MV-4-11 (cell line): ENCODE measurements around the gene RNF115.
"Not testable (repeated sequence)": the region's sequence is repeated elsewhere in the genome, so short reads cannot be mapped to it uniquely, and the experiment has no call there.

Experiments
- DNase-seq: peaks from one replicate; lab custom pipeline; 2025; lab: John Stamatoyannopoulos, UW

The RNF115 gene

GRCh38 chr1:145823565-145824498 lies at the start of gene RNF115, which contains the start of gene POLR3C:
RNF115 (minus strand) TSS chr1:145824095; CDS start chr1:145823873, 222 bp downstream.
POLR3C (plus strand) TSS chr1:145824200; CDS start chr1:145825777, 1,577 bp downstream.
- DNase-seq: peak; percentile 90

DNA sequence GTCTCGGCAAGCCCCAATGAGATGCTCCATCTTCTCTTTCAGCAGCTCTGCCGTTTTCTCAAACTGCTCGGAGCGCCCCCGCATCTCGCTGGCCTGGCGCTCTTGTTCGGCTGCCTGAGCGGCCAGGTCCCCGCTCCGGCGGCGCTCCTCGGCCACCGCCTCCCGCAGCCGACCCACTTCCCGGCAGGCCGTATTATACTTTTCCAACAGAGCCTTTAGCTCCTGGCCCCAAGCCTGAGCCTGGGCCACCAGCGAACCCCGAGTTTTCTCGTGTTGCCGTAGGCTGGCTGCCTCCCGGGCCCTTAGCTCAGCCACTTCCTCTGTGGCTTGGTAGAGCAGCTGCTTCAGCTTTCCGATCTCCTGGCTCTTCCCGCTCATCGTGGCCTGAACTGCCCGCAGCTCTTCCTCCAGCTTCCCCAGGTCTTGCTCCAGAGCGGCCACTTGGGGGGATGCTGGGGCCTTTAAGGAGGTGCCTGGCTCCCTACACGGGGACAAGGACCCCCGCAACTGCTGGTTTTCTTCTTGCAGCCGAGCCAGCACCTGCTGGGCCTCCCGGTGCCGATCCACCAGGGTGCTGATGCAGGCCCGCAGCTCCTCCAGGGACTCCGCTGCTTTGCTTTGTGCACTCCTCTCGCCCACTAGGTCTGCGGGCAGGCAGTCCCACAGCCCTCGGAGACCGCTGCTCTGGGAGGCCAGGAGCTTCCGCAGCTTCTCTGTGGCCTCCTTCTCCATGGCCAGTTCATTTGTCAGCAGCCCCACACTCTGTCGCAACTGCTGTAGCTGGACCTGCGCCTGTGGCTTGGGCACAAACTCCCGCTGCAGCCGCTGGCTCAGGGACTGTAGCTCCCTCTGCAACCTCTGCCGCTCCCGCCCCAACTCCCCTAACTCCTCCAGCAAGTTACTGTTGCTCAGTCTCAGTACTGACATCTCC lies 48.4 kb upstream of the RNF115 start:
- DNase-seq: peak; percentile 65

- no peak for DNase-seq
Measured at GRCh38 chr1:145868232-145868631, 44.3 kb upstream of the RNF115 start.

GRCh38 chr1:145863282-145864018 lies 39.6 kb upstream of the RNF115 start:
- DNase-seq: no peak

GRCh38 chr1:145859491-145860023 lies 35.7 kb upstream of the RNF115 start:
- DNase-seq: peak; percentile 58

- DNase-seq: peak; percentile 81
Measured at GRCh38 chr1:145858901-145859490, 35.1 kb upstream of the RNF115 start, which contains the start of gene PIAS3. PIAS3 (minus strand) TSS chr1:145859081; CDS start chr1:145858990, 91 bp downstream.

- no peak for DNase-seq
Measured at GRCh38 chr1:145858238-145858900, 34.5 kb upstream of the RNF115 start.

- DNase-seq: no peak
Measured at GRCh38 chr1:145857170-145857569, 33.3 kb upstream of the RNF115 start.

DNA sequence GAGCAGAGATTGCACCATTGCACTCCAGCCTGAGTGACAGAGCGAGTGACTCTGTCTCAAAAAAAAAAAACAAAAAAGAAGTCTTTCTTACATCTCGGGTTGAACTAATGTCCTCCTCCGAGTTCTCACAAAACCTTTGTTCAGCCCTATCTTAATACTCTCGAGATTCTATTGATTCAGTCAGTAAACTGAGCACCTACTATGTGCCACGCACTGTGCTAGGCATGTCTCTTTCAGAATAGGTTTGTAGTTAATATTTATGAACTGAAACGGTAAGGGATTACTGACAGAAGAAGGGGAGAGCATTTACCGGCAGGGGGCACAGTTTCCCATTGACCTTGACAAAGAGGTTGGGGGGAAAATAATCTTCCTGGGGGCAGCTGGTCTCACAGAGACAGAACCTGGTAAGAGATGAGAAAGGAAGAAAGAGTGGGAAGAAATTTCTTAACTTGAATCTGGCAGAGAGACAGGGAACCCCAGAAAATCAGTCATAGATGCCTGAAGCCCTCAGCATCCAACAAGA lies 31.6 kb upstream of the RNF115 start:
- no peak for DNase-seq

GRCh38 chr1:145849356-145850160 lies 25.7 kb upstream of the RNF115 start:
- no peak for DNase-seq

DNA sequence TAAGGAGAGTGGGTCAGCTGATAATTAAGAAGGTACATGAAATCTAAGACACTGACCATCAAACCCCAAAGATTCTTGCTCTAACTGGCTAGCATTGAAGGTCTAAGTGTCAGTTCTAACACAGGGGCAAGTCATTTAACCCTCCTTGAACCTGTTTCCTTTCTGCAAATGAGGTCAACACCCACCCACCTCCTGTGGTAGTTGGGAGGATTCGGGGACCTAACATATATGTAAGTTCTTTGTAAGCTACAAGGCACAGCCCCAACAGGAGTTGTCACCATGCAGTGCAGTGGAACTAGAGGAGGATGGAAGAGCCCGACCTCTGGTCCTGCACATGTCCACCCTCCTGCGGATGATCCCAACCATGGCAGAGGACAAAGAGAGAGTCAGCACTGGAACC lies 23.9 kb upstream of the RNF115 start:
- no peak for DNase-seq

DNA sequence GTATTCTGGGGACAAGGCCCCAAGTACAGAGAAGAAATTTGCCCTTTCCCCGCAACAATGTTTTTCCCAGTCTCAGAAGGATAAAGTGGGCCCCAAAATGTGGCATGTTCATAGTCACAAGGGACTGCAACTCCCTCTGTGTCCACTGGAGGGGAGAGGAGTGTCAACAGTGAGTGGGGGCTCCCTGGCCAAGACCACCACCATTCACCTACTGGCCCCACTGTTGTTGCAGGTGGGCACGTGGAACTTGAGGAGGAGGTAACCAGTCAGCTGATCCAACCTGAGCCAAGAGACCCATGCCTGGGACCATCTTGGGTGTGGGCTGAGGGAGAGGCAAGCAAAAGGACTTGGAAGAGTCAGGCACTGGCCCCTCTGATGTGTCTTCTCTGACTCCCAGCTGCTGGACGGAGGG lies 22.3 kb upstream of the RNF115 start:
- peak; percentile 6 for DNase-seq

GRCh38 chr1:145845514-145846161 lies 21.7 kb upstream of the RNF115 start, which contains the start of gene NUDT17:
NUDT17 (plus strand) TSS chr1:145845630; CDS start chr1:145845641, 11 bp downstream.
- peak; percentile 67 for DNase-seq

DNA sequence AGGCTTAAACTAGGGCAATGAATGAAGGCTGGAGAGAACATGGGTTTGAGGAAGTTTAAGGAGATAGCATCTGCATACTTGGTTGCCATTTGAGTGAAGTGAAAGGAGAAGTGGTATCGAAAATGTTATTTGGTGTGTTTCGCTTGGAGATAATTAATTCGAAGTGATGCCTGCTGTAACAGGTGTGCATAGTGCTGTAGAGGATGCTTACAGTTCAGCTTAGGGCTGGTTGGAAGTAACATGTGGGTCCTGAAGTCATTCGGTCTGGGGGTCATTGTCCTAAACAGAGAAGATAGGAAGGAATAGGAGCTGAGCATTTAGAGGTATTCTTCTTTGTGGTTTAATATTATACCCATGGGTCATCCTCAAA lies 21.2 kb upstream of the RNF115 start:
- peak; percentile 93 for DNase-seq

DNA sequence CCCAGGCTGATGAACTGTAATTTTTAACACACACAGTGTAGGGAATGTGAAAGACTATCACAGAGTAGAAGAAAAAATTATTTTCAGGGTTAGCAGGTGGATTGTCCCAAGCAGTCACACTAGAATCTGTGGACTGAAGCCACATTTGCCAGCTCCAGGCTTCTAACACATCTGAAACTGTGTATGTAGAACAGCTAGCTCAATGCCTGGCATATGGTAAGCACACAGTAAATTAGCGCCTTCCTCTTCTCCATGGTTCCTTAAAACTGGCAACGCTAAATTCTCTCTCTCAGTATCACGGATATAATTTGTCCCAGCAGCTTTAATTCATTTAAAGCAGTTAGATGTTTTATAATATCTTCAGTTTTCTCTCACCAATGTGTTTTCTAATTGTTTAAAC lies 19.1 kb upstream of the RNF115 start:
- DNase-seq: no peak

DNA sequence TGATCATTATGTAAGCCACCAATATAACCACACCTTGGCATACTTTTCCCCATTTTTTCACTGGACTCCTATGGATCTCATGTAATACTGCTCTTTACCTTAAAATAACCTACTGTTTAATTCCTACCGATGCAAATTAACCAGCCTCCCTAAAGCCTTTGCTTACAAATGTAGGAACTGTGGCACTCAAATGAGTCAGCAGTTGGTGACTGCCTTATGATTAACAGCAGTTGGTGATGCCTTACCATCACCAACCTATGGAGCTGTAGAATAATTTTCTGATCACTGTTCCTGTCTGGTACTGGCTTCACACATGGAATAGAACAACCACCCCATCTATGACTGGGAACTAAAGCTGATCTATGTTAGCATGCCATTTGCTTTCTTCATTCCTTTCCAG lies 13.8 kb upstream of the RNF115 start:
- DNase-seq: no peak

DNA sequence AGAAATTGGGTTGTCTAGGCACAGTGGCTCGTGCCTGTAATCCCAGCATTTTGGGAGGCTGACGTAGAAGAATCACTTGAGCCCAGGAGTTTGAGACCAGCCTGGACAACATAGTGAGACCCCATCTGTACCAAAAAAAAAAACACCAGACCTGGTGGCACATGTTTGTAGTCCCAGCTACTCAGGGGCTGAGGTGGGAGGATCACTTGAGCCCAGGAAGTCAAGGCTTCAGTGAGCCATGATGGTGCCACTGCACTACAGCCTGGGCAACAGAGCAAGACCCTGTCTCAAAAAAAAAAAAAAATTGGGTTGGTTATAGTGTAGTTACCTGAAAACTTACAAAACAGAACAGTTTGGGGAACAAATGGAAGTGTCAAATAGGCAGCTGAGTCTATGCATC lies 6.9 kb upstream of the RNF115 start:
- DNase-seq: not testable (repeated sequence)

- no peak for DNase-seq
Measured at GRCh38 chr1:145828367-145829026, 4.6 kb upstream of the RNF115 start.
